Measurements from ENCODE around the gene CYP8B1. TPM values are rescaled to one million over a fixed set of nuclear protein-coding genes. Genes with fewer than 3 reads are reported as not detected.

The CYP8B1 gene
- not detected in 2 replicates for total RNA-seq (2022)
- not detected for Bru-seq, nascent RNA
- not detected for BruChase-seq, experiment 1, labeled RNA remaining after a 6-hour chase
- percentile 5 among the genes with signal in this experiment for BruChase-seq, experiment 2, labeled RNA remaining after a 2-hour chase
- long read RNA-seq = 0 reads

- Mint-ChIP-seq H3K27me3 (ENCODE audit: insufficient read depth, unreplicated experiment) (peaks cover 23% of the 10 kb centered on the region), H3K4me1 (ENCODE audit: insufficient read depth, unreplicated experiment) (peaks cover 7% of the 10 kb centered on the region), H3K4me3 (ENCODE audit: unreplicated experiment) (no peak within 1 kb of the TSS), H3K9me3 (ENCODE audit: unreplicated experiment) (no peaks in the 10 kb centered on the region), H3K27ac (ENCODE audit: low read depth, unreplicated experiment) (no peak within 1 kb of the TSS), H3K36me3 (ENCODE audit: insufficient read depth, unreplicated experiment) (no peaks in the 10 kb centered on the region)
- ChIA-PET CTCF (interaction anchor here (0.6 to 1.2 kb wide), 3 partner anchors 36 to 164 kb away, joined by 3 to 4 read pairs (median 4); no protein-coding TSS in a partner anchor), POLR2A (interaction anchor here (0.7 kb wide), 1 partner anchor 324 kb away, joined by 3 read pairs; no protein-coding TSS in a partner anchor)
- no TSS peak for BruUV-seq (replicated peaks)
- TF ChIP-seq CTCF (IDR thresholded peaks at IDR 0.05; ENCODE audit: unreplicated experiment) = no peak
- DNase-seq (ENCODE audit: unreplicated experiment) = no peak
- intact Hi-C loops (cut with micrococcal nuclease) = no loop called here
Observed at GRCh38 chr3:42875325-42876151, at the start of gene CYP8B1. TSS of gene CYP8B1 (minus strand) at chr3:42875879. CDS start at chr3:42875816, 63 bp downstream.

- BruUV-seq (replicated peaks) = no TSS peak
- H3K4me3 Mint-ChIP-seq (ENCODE audit: unreplicated experiment) = no peak overlapping the region
- POLR2A ChIA-PET = no interaction called here
Observed at GRCh38 chr3:42923606-42924005, 47.9 kb upstream of the CYP8B1 start.

GRCh38 chr3:42914771-42915515, 39.3 kb upstream of the CYP8B1 start:
- H3K27me3 Mint-ChIP-seq (ENCODE audit: insufficient read depth, unreplicated experiment) = no peaks in the 10 kb centered on the region
- POLR2A ChIA-PET = interaction anchor here (1.0 kb wide), 1 partner anchor 315 kb away, joined by 3 read pairs; the partner anchor contains the start of gene NKTR

More at GRCh38 chr3:42923606-42924005, 47.9 kb upstream of the CYP8B1 start:
- Mint-ChIP-seq H3K36me3 (ENCODE audit: insufficient read depth, unreplicated experiment) (no peaks in the 10 kb centered on the region), H3K27me3 (ENCODE audit: insufficient read depth, unreplicated experiment) (peaks cover 22% of the 10 kb centered on the region), H3K27ac (ENCODE audit: low read depth, unreplicated experiment) (no peak overlapping the region), H3K9me3 (ENCODE audit: unreplicated experiment) (peaks cover 9% of the 10 kb centered on the region), H3K4me1 (ENCODE audit: insufficient read depth, unreplicated experiment) (no peaks in the 10 kb centered on the region)
- no peak for DNase-seq (ENCODE audit: unreplicated experiment)
- intact Hi-C loops (cut with micrococcal nuclease) = no loop called here
- no peak for TF ChIP-seq CTCF (IDR thresholded peaks at IDR 0.05; ENCODE audit: unreplicated experiment)
- CTCF ChIA-PET = no interaction called here

More at GRCh38 chr3:42914771-42915515, 39.3 kb upstream of the CYP8B1 start:
- Mint-ChIP-seq H3K4me3 (ENCODE audit: unreplicated experiment) (no peak overlapping the region), H3K4me1 (ENCODE audit: insufficient read depth, unreplicated experiment) (no peaks in the 10 kb centered on the region), H3K27ac (ENCODE audit: low read depth, unreplicated experiment) (no peak overlapping the region), H3K9me3 (ENCODE audit: unreplicated experiment) (peaks cover 29% of the 10 kb centered on the region), H3K36me3 (ENCODE audit: insufficient read depth, unreplicated experiment) (no peaks in the 10 kb centered on the region)
- CTCF ChIA-PET = no interaction called here
- no TSS peak for BruUV-seq (replicated peaks)
- DNase-seq (ENCODE audit: unreplicated experiment) = peak; percentile 4
- TF ChIP-seq CTCF (IDR thresholded peaks at IDR 0.05; ENCODE audit: unreplicated experiment) = no peak
- intact Hi-C loops (cut with micrococcal nuclease) = no loop called here

Data from MCF 10A (cell line).